Heart left ventricle (tissue), 16 donors: ENCODE data around the gene DLX4. TPM values are rescaled to one million over a fixed set of nuclear protein-coding genes. Genes with fewer than 3 reads are reported as not detected.
A peak's percentile ranks its signal among the peaks of the same experiment; 100 is the strongest.

Experiments used
- ATAC-seq, 4 donors: fragments of 200-7000 bp; cut with Tn5 transposase; one replicate each; pipeline ENCODE4 v1.9.1; 2020 to 2022; ENCODE audit warnings: moderate library complexity in 4 of 4, mild to moderate bottlenecking in 3 of 4, moderate number of reproducible peaks in 1 of 4
- DNase-seq, 5 donors: peaks; one replicate each; pipeline ENCODE4 v3.0.0-alpha.2; 2020
- H3K27ac ChIP-seq, 12 donors: fragments of 200-600 bp; sonication (generic) in 4 of 12; one replicate each; pipeline versions ENCODE4 v1.5.0 to v1.8.0; 2016 to 2022; ENCODE audit warnings: mild to moderate bottlenecking in 2 of 12
- H3K27me3 ChIP-seq, 9 donors: fragments of 200-600 bp; sonication (generic) in 2 of 9; one replicate each; pipeline versions ENCODE4 v1.5.1 to v1.8.0; 2016 to 2022; ENCODE audit warnings: mild to moderate bottlenecking in 3 of 9
- H3K36me3 ChIP-seq, 9 donors: fragments of 200-600 bp; sonication (generic) in 2 of 9; one replicate each; pipeline versions ENCODE4 v1.5.0 to v1.8.0; 2018 to 2022; ENCODE audit warnings: mild to moderate bottlenecking in 2 of 9
- H3K4me1 ChIP-seq, 12 donors: fragments of 200-600 bp; sonication (generic) in 4 of 12; one replicate each; pipeline versions ENCODE4 v1.5.0 to v1.8.0; 2016 to 2022; ENCODE audit warnings: mild to moderate bottlenecking in 3 of 12
- H3K4me3 ChIP-seq, 12 donors: fragments of 200-600 bp; sonication (generic) in 4 of 12; one replicate each; pipeline versions ENCODE4 v1.5.0 to v1.8.0; 2017 to 2022; ENCODE audit warnings: mild to moderate bottlenecking in 9 of 12, moderate library complexity in 4 of 12
- H3K9me3 ChIP-seq, 12 donors: fragments of 200-600 bp; sonication (generic) in 4 of 12; one replicate each; pipeline versions ENCODE4 v1.5.0 to v1.8.0; 2016 to 2022; ENCODE audit warnings: mild to moderate bottlenecking in 1 of 12
- POLR2A ChIP-seq, 2 donors: fragments of 450-650 bp; IDR thresholded peaks; one replicate each; pipeline ENCODE4 v1.6.1; 2017; ENCODE audit warnings: antibody characterized with exemption in 2 of 2, mild to moderate bottlenecking in 2 of 2, moderate library complexity in 2 of 2
- WGBS, 4 donors: extraction: QIAGEN DNeasy Blood & Tissue Kit in 2 of 4; methylation state at CpG; one replicate each; pipeline versions ENCODE4 v1.1.5 to v1.1.7; 2013 to 2018; 5-methylcytosine and 5-hydroxymethylcytosine counted together
- intact Hi-C, 10 donors: fragments of 100-400 bp; cut with DNase I; formaldehyde crosslinking; loops; one replicate each; pipeline versions ENCODE4 v1.11.1 to v1.14.2; 2022
- polyA plus RNA-seq, 2 donors: library from polyadenylated mRNA; stranded (reverse); fragments of 200-250 nt; gene quantifications; one replicate each; pipeline ENCODE4 v1.2.3, GENCODE V29; 2013
- total RNA-seq, 9 donors: library from RNA; depleted of rRNA in 2 of 9; stranded (reverse); fragments of >200 nt in 2 of 9; fragmentation: NEBNext Ultra II Directional in 3 of 9; extraction: Animal tissue kit (Norgen Biotek cat#: 25700) in 3 of 9; gene quantifications; one replicate each; pipeline versions ENCODE4 v1.1.0 to v1.2.4, GENCODE V29; 2016 to 2023
- TF ChIP-seq, protein P1 (sequence below), 12 donors: fragments of 200-600 bp; sonication (generic) in 4 of 12; IDR thresholded peaks; one replicate each; pipeline versions ENCODE4 v1.5.0 to v1.8.0; 2018 to 2022; ENCODE audit warnings: antibody characterized with exemption in 12 of 12, mild to moderate bottlenecking in 5 of 12
- donor health status: ischemic (EF 13 %, LVEDD 7.1; RV severe dilation, severe dysfunction).
- donor health status: healthy with polysubstance abuse.
- donor health status: DM: no; HTN: yes; CAD: no.
- donor health status: DM: no; HTN: no; CAD: no.
- donor health status: ischemic (EF 25% LVEDD 6.9; RV normal size, moderate dysfunction).
- donor health status: ischemic (EF 25% LVEDD 5.7; RV mildly dilated, moderate dysfunction).
- donor health status: healthy.
- donor health status: DM: yes; HTN: yes; CAD: no.
- donor health status: ischemic (EF 35%, LVEDD 5.7; RV mildly dilated, moderate dysfunction).
- donor health status: nonischemic (EF 11% LVEDD 7.7; RV severe dilation, severe dysfunction).
- donor health status: DM: yes; HTN: yes; CAD: no.
- donor health status: PGD.
- donor health status: ischemic (EF 29% LVEDD 5.4; RV normal size, mild dysfunction).
- donor health status: nonischemic (EF 23%, LVEDD 6.1; RV moderate dilation, normal function).

The DLX4 gene
- total and polyA plus RNA-seq, 11 donors, result 0.03 to 0.19 TPM; not detected in 9

DNA sequence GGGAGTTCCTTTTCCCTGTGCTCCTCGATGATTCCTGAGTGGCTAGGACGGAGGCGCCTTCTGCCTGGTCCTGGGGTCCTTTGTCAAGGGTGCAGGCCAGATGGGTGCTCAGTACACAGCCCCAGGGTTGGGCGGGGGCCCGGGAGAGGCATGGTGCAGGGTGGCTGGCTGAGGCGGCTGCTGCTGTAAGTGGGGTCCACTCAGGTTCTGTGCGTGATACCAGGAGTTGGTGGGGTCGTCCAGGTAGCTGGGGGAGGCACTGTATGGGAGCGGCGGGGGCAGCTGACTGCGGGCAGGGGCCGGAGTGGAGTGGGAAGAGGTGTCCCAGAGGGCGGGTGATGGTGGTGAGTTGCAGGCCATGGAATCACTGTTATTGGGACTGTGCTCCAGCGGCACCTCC is 22.4 kb downstream of the DLX4 start:
- H3K27me3 ChIP-seq, result peaks cover 36 to 93% (median 73%) of the 10 kb centered on the region in 9 donors
- intact Hi-C loops, result loop anchor here in 6 of 10 donors (5.0 to 10.0 kb wide), 6 partner anchors 267 to 677 kb away; partner anchors contain the start of gene SLC35B1 (in 3 of the 6)
- H3K27ac ChIP-seq, result no peak overlapping the region
- no peak overlapping the region for H3K4me3 ChIP-seq
- H3K4me1 ChIP-seq, result peaks cover 0 to 32% (median 18%) of the 10 kb centered on the region in 12 donors
- DNase-seq, result no peak
- TF ChIP-seq, protein P1, sequence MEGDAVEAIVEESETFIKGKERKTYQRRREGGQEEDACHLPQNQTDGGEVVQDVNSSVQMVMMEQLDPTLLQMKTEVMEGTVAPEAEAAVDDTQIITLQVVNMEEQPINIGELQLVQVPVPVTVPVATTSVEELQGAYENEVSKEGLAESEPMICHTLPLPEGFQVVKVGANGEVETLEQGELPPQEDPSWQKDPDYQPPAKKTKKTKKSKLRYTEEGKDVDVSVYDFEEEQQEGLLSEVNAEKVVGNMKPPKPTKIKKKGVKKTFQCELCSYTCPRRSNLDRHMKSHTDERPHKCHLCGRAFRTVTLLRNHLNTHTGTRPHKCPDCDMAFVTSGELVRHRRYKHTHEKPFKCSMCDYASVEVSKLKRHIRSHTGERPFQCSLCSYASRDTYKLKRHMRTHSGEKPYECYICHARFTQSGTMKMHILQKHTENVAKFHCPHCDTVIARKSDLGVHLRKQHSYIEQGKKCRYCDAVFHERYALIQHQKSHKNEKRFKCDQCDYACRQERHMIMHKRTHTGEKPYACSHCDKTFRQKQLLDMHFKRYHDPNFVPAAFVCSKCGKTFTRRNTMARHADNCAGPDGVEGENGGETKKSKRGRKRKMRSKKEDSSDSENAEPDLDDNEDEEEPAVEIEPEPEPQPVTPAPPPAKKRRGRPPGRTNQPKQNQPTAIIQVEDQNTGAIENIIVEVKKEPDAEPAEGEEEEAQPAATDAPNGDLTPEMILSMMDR (IDR thresholded peaks at IDR 0.05), result no peak
- no peak for TF ChIP-seq POLR2A (IDR thresholded peaks at IDR 0.05)
- WGBS, 4 donors, result 74 to 81% (median 79%) methylated on average over 14 of the region's 14 CpGs
- no peaks in the 10 kb centered on the region for H3K36me3 ChIP-seq
- no peak for ATAC-seq
- H3K9me3 ChIP-seq, result no peaks in the 10 kb centered on the region

- ATAC-seq (no peak), DNase-seq (no peak)
- Histone ChIP-seq H3K36me3 (no peaks in the 10 kb centered on the region), H3K4me1 (peaks cover 0 to 41% (median 24%) of the 10 kb centered on the region in 12 donors), H3K9me3 (no peaks in the 10 kb centered on the region), H3K27ac (no peak overlapping the region), H3K4me3 (no peak overlapping the region), H3K27me3 (peaks cover 36 to 93% (median 74%) of the 10 kb centered on the region in 9 donors)
- TF ChIP-seq, protein P1 (IDR thresholded peaks at IDR 0.05), result no peak
- TF ChIP-seq POLR2A (IDR thresholded peaks at IDR 0.05), result no peak
- 72 to 91% (median 77%) methylated on average over 12 to 13 of the region's 13 CpGs for WGBS, 4 donors
- intact Hi-C loops, result loop anchor here in 6 of 10 donors (5.0 to 10.0 kb wide), 6 partner anchors 268 to 678 kb away; partner anchors contain the start of gene SLC35B1 (in 3 of the 6)
Measured at GRCh38 chr17:49992191-49992932, 23.4 kb downstream of the DLX4 start.

DNA sequence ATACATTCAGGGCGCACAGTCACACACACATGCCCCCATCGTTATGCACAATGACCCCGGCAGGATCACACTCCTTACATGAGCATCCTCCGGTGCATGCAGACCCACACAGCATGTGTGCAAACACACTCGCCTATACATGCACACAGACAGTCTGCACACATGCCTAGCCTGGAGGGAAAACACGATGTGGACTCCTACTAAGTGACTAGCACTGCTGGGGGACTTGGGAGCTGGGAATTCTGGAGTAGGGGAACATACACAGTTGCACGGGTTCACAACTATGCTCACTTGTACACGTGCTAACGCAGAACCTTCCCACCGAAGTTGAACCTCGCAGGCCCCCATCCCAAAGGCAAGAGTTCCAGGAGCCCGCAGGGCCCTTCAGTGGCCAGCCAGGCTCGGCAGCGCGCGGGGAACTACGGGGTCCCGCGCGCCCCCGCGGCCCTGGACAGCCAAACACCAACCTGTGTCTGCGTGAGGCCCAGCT is 24.0 kb downstream of the DLX4 start:
- H3K27me3 ChIP-seq, result peaks cover 36 to 93% (median 76%) of the 10 kb centered on the region in 9 donors
- H3K4me3 ChIP-seq, result peak overlapping the region in 11 of 12 donors; percentile 17 to 60 (median 48)
- intact Hi-C loops, result loop anchor here in 6 of 10 donors (5.0 to 10.0 kb wide), 6 partner anchors 268 to 678 kb away; partner anchors contain the start of gene SLC35B1 (in 3 of the 6)
- no peaks in the 10 kb centered on the region for H3K9me3 ChIP-seq
- H3K27ac ChIP-seq, result no peak overlapping the region
- 12 to 21% (median 17%) methylated on average over 23 of the region's 23 CpGs for WGBS, 4 donors
- no peak for TF ChIP-seq POLR2A (IDR thresholded peaks at IDR 0.05)
- TF ChIP-seq, protein P1 (IDR thresholded peaks at IDR 0.05), result no peak
- DNase-seq (no peak), ATAC-seq (no peak)
- peaks cover 0 to 40% (median 24%) of the 10 kb centered on the region in 12 donors for H3K4me1 ChIP-seq
- H3K36me3 ChIP-seq, result no peaks in the 10 kb centered on the region
